CD1c-positive myeloid dendritic cell (primary cell): ENCODE measurements around the gene TAS1R1.
"Not testable (repeated sequence)": the region's sequence is repeated elsewhere in the genome, so short reads cannot be mapped to it uniquely, and the experiment has no call there.

Source experiments
- DNase-seq: peaks from one replicate; pipeline ENCODE4 v3.0.0-alpha.2; 2016; ENCODE audit errors: extremely low spot score

TAS1R1 gene

GRCh38 chr1:6521536-6521935, 33.6 kb upstream of the TAS1R1 start:
- DNase-seq = no peak

GRCh38 chr1:6523566-6523965, 31.5 kb upstream of the TAS1R1 start:
- peak; percentile 72 for DNase-seq

GRCh38 chr1:6526316-6526715, 28.8 kb upstream of the TAS1R1 start:
- DNase-seq = no peak

GRCh38 chr1:6528492-6528891, 26.6 kb upstream of the TAS1R1 start:
- DNase-seq = no peak

- no peak for DNase-seq
Measured at GRCh38 chr1:6530504-6531160, 24.5 kb upstream of the TAS1R1 start.

GRCh38 chr1:6531996-6532395, 23.1 kb upstream of the TAS1R1 start:
- no peak for DNase-seq

GRCh38 chr1:6534248-6534822, 20.8 kb upstream of the TAS1R1 start:
- no peak for DNase-seq

- DNase-seq = peak; percentile 3
Measured at GRCh38 chr1:6535214-6535613, 19.9 kb upstream of the TAS1R1 start.

GRCh38 chr1:6536291-6536690, 18.8 kb upstream of the TAS1R1 start:
- no peak for DNase-seq

GRCh38 chr1:6538956-6539355, 16.2 kb upstream of the TAS1R1 start:
- no peak for DNase-seq

GRCh38 chr1:6544831-6545230, 10.3 kb upstream of the TAS1R1 start:
- no peak for DNase-seq

- no peak for DNase-seq
Measured at GRCh38 chr1:6545276-6546112, 9.6 kb upstream of the TAS1R1 start.

- peak; percentile 18 for DNase-seq
Measured at GRCh38 chr1:6546326-6546725, 8.8 kb upstream of the TAS1R1 start.

GRCh38 chr1:6547301-6547700, 7.8 kb upstream of the TAS1R1 start:
- no peak for DNase-seq

- peak; percentile 97 for DNase-seq
Measured at GRCh38 chr1:6554031-6554906, 838 bp upstream of the TAS1R1 start, which contains the start of gene NOL9. Gene NOL9, minus strand, starts transcription at chr1:6554513. Its CDS starts 11 bp downstream, at chr1:6554502.

GRCh38 chr1:6557597-6557996, 2.5 kb downstream of the TAS1R1 start:
- no peak for DNase-seq

GRCh38 chr1:6559161-6559560, 4.1 kb downstream of the TAS1R1 start:
- DNase-seq = not testable (repeated sequence)

- no peak for DNase-seq
Measured at GRCh38 chr1:6560267-6560666, 5.2 kb downstream of the TAS1R1 start.

GRCh38 chr1:6569033-6569432, 13.9 kb downstream of the TAS1R1 start:
- no peak for DNase-seq

- no peak for DNase-seq
Measured at GRCh38 chr1:6570100-6570499, 15.0 kb downstream of the TAS1R1 start.

- DNase-seq = no peak
Measured at GRCh38 chr1:6570987-6571386, 15.9 kb downstream of the TAS1R1 start.
